Effector memory CD4-positive, alpha-beta T cell (primary cell): ENCODE results near the gene CRNKL1.
A peak's percentile ranks its signal among the peaks of the same experiment; 100 is the strongest.

Experiments used
- DNase-seq, 3 donors: peaks; one replicate each; pipeline ENCODE4 v3.0.0-alpha.2; 2020
- H3K27ac ChIP-seq: 2 replicates; pipeline ENCODE4 v1.7.0; 2013; ENCODE audit warnings: mild to moderate bottlenecking, low read length, moderate library complexity; ENCODE audit not compliant: insufficient read depth, poor library complexity, severe bottlenecking
- H3K27me3 ChIP-seq: replicated peaks from 2 replicates; pipeline ENCODE4 v1.7.0; 2013; ENCODE audit warnings: mild to moderate bottlenecking, low read length; ENCODE audit not compliant: insufficient read depth, control insufficient read depth, poor library complexity, severe bottlenecking
- H3K36me3 ChIP-seq: 2 replicates; pipeline ENCODE4 v1.7.0; 2013; ENCODE audit warnings: mild to moderate bottlenecking, low read length, moderate library complexity; ENCODE audit not compliant: control insufficient read depth, insufficient read depth
- H3K4me1 ChIP-seq: 2 replicates; pipeline ENCODE4 v1.7.0; 2013; ENCODE audit warnings: low read length, mild to moderate bottlenecking; ENCODE audit not compliant: control insufficient read depth, insufficient read depth, poor library complexity, severe bottlenecking
- H3K4me3 ChIP-seq: 2 replicates; pipeline ENCODE4 v1.7.0; 2013; ENCODE audit warnings: low read length, low read depth, mild to moderate bottlenecking; ENCODE audit not compliant: insufficient read depth, poor library complexity, severe bottlenecking
- H3K9me3 ChIP-seq: 2 replicates; pipeline ENCODE4 v1.7.0; 2013; ENCODE audit warnings: mild to moderate bottlenecking, low read length, moderate library complexity; ENCODE audit not compliant: control insufficient read depth
- total RNA-seq, 3 donors: gene quantifications; one replicate each; lab custom pipeline; 2026; lab: John Stamatoyannopoulos, UW

The CRNKL1 gene
- 44.9 to 65.2 (median 47.0) reads per million in 3 donors for total RNA-seq

- DNase-seq, result peak; percentile 92 to 96 (median 96)
- peaks cover 7% of the 10 kb centered on the region for H3K4me1 ChIP-seq
Measured at GRCh38 chr20:20052074-20052970, at the start of gene CRNKL1, which contains the start of gene CFAP61. TSS of gene CRNKL1 (minus strand) at chr20:20052466. CDS start at chr20:20052342, 124 bp downstream. TSS of gene CFAP61 (plus strand) at chr20:20052532. CDS start at chr20:20056654, 4,122 bp downstream.

GRCh38 chr20:20100881-20101280 is 48.6 kb upstream of the CRNKL1 start:
- Histone ChIP-seq H3K4me1 (no peaks in the 10 kb centered on the region), H3K36me3 (no peaks in the 10 kb centered on the region), H3K9me3 (no peaks in the 10 kb centered on the region), H3K27ac (no peak overlapping the region), H3K4me3 (no peak overlapping the region), H3K27me3 (no peaks in the 10 kb centered on the region)
- DNase-seq, result no peak

More at GRCh38 chr20:20052074-20052970, at the start of gene CRNKL1, which contains the start of gene CFAP61:
- Histone ChIP-seq H3K4me3 (peak within 1 kb of the TSS; percentile 88), H3K27me3 (no peaks in the 10 kb centered on the region), H3K9me3 (no peaks in the 10 kb centered on the region), H3K36me3 (peaks cover 30% of the 10 kb centered on the region), H3K27ac (peak within 1 kb of the TSS; percentile 87)

DNA sequence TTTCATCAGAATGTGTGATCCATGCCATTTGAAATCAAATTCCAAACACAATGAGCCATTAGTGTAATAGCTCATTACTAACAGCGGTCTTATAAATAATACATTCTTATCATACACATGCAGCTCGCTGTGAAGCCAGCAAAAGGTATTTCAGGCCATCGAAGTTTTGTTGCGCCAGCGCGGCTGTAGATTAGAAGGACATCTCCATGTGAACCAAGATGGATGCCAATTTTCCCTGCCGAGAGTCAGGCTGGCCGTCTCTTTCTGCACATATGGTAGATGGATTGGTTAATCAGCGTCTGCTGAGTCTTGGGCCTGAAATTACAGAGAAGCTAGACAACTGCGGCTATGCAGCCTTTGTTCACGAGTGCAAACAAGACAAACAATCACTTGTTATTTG is 44.2 kb upstream of the CRNKL1 start:
- Histone ChIP-seq H3K27ac (no peak overlapping the region), H3K36me3 (no peaks in the 10 kb centered on the region), H3K27me3 (no peaks in the 10 kb centered on the region), H3K9me3 (no peaks in the 10 kb centered on the region), H3K4me1 (no peaks in the 10 kb centered on the region), H3K4me3 (no peak overlapping the region)
- no peak for DNase-seq

DNA sequence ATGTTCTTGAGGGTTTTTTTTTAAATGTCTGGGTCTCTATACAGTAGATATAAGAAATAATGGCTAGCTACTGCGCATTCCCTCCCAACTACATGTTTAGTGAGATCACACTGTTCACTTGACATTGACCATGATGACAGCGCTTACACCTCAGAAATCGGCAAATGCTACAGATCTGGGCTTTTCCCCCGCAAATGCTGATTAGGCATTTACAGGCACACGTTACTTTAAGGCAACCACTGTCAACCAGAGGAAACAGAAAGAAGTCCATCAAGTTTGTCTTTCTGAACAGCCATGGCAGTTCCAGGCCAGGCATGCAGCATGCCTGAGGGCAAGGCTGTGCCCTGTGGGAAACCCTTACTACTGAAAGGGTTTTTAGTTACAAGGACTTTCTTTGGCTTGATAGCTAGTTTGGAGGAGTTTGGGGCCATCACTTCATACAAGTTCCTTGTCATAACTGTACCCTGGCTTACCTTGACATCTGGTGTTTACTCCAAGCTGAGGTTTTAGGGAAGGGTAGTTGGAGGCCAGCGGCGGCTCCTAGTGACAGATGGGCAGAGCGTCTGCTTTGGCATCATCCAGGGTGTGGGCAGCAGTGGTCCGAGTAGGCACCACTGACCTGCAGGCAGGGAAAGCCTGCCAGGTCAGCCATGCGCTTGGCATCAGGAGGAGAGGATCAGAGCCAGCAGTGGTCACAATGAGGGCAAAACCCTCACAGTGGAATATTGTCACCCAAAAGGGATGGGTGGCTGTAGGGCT is 43.0 kb upstream of the CRNKL1 start:
- no peak for DNase-seq
- Histone ChIP-seq H3K4me3 (no peak overlapping the region), H3K9me3 (no peaks in the 10 kb centered on the region), H3K4me1 (no peaks in the 10 kb centered on the region), H3K27me3 (no peaks in the 10 kb centered on the region), H3K36me3 (no peaks in the 10 kb centered on the region), H3K27ac (no peak overlapping the region)

DNA sequence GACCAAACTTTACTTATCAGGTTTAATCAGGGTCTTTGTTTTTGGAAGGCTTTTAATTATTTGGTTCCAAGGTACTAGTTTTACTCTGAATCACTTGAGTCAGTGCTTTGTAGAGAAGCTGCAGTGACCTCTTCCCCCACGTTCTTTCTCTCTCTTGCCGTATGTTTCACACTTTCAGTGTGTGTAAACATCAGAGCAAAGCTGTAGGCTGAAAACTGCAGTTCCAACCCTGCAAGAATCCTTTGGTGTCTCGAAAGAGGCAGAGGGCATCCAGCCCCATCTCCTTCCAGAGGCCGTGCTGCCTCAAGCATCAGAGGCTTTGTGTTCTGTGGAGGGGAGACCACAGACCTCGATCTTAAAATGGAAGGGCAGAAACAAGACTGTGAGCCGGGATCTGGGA is 42.1 kb upstream of the CRNKL1 start:
- Histone ChIP-seq H3K9me3 (no peaks in the 10 kb centered on the region), H3K27me3 (no peaks in the 10 kb centered on the region), H3K4me3 (no peak overlapping the region), H3K4me1 (no peaks in the 10 kb centered on the region), H3K27ac (no peak overlapping the region), H3K36me3 (no peaks in the 10 kb centered on the region)
- no peak for DNase-seq

GRCh38 chr20:20092827-20093226 is 40.6 kb upstream of the CRNKL1 start:
- Histone ChIP-seq H3K27me3 (no peaks in the 10 kb centered on the region), H3K4me3 (no peak overlapping the region), H3K36me3 (no peaks in the 10 kb centered on the region), H3K27ac (no peak overlapping the region), H3K4me1 (no peaks in the 10 kb centered on the region), H3K9me3 (no peaks in the 10 kb centered on the region)
- DNase-seq, result no peak

- Histone ChIP-seq H3K36me3 (no peaks in the 10 kb centered on the region), H3K27me3 (no peaks in the 10 kb centered on the region), H3K4me3 (no peak overlapping the region), H3K9me3 (no peaks in the 10 kb centered on the region), H3K4me1 (no peaks in the 10 kb centered on the region), H3K27ac (no peak overlapping the region)
- DNase-seq, result no peak
Measured at GRCh38 chr20:20089939-20090338, 37.7 kb upstream of the CRNKL1 start.

DNA sequence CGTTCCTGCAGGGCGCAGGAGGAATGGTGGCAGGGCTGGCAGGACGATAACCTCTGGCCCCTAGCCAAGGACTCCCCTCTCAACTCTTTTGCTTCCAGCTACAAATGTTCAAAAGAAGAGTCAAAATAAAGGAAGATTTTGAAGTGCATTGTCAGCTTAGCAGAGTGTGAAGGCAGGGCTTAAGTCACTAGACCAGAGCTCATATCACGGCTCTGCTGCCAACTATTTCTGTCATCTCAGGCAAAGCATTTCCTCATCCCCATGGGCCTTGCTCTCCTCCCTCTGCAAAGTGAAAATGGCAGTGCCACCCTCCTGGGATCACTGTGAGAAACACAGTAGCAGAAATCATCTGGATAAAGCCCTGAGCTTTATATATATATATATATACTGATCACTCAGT is 36.8 kb upstream of the CRNKL1 start:
- Histone ChIP-seq H3K36me3 (no peaks in the 10 kb centered on the region), H3K4me3 (no peak overlapping the region), H3K27ac (no peak overlapping the region), H3K9me3 (no peaks in the 10 kb centered on the region), H3K27me3 (no peaks in the 10 kb centered on the region), H3K4me1 (no peaks in the 10 kb centered on the region)
- no peak for DNase-seq

GRCh38 chr20:20085812-20086211 is 33.5 kb upstream of the CRNKL1 start:
- Histone ChIP-seq H3K36me3 (no peaks in the 10 kb centered on the region), H3K9me3 (no peaks in the 10 kb centered on the region), H3K4me3 (no peak overlapping the region), H3K27me3 (no peaks in the 10 kb centered on the region), H3K27ac (no peak overlapping the region), H3K4me1 (no peaks in the 10 kb centered on the region)
- no peak for DNase-seq

DNA sequence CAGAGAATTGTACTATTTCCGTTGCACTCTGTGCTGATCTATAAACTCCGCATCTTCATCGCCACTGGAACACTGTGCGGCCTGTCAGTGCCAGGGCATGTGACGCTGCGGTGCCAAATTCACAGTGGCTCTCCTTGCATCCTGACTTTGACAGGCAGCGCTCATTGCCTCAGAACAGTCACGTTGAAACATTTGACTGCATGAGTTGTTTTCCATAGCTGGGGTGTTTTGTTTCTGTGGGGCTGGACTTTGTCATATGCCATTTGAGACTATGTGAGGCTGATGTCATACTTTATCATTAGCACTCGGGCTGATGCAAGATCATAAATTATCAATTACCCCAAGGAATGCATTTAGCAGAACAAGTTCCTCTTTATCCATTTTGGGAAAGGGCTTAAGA is 32.8 kb upstream of the CRNKL1 start:
- DNase-seq, result no peak
- Histone ChIP-seq H3K9me3 (no peaks in the 10 kb centered on the region), H3K36me3 (no peaks in the 10 kb centered on the region), H3K4me1 (no peaks in the 10 kb centered on the region), H3K27me3 (no peaks in the 10 kb centered on the region), H3K4me3 (no peak overlapping the region), H3K27ac (no peak overlapping the region)
